HG02610 (cell line): ENCODE results near the gene IL36B.
"Not testable (repeated sequence)": the region's sequence is repeated elsewhere in the genome, so short reads cannot be mapped to it uniquely, and the experiment has no call there.

Experiments
- ATAC-seq: cut with Tn5 transposase; IDR thresholded peaks from one replicate; pipeline ENCODE4 v1.9.1; 2021; ENCODE audit warnings: mild to moderate bottlenecking, moderate library complexity; ENCODE audit not compliant: unreplicated experiment

Gene IL36B

GRCh38 chr2:113052396-113052917 is at the start of gene IL36B:
TSS of gene IL36B (minus strand) at chr2:113052867.
- no peak for ATAC-seq

DNA sequence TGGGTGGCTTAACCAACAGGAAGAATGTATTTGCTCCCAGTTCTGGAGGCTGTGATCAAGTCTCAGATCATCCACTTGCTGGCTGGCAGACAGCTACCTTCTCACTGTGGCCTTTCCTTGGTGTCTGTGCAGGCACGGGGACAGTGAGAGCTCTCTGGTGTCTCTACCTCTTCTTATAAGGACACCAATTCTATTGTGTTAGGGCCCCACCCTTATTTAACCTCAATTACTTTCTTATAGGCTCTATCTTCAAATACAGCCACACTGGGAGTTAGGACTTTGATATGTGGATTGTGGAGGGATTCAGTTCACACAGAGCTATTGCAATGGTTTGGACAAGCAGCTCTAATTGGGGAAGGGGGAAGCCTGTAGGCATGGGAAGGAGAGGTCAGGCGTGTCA is 49.5 kb upstream of the IL36B start:
- no peak for ATAC-seq

- no peak for ATAC-seq
Observed at GRCh38 chr2:113098532-113098931, 45.9 kb upstream of the IL36B start.

DNA sequence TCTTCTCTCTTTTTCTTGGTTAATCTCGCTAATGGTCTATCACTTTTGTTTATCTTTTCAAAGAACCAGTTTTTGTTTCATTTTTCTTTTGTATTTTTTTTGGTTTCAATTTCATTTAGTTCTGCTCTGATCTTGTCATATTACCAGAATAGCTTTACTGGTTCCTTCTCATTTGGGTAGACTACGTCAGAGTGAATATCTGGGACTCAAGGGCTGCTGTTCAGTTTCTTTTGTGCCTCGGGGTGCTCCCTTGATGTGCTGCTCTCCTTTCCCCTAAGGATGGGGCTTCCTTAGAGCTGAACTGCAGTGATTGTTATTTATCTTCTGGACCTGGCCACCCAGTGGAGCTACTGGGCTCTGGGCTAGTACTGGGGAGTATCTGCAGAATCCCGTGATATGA is 45.4 kb upstream of the IL36B start:
- peak; percentile 57 for ATAC-seq

- ATAC-seq = not testable (repeated sequence)
Observed at GRCh38 chr2:113096842-113097618, 44.4 kb upstream of the IL36B start.

DNA sequence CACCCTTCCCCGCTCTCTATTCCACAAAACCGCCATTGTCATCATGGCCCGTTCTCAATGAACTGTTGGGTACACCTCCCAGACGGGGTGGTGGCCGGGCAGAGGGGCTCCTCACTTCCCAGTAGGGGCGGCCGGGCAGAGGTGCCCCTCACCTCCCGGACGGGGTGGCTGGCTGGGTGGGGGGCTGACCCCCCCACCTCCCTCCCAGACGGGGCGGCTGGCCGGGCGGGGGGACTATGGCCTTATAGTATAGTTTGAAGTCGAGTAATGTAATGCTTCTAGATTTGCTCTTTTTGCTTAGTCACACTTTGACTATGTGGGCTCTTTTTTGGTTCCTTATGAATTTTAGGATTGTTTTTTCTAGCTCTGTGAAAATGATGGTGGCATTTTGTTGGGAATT is 43.6 kb upstream of the IL36B start:
- ATAC-seq = not testable (repeated sequence)

GRCh38 chr2:113093613-113093977 is 40.9 kb upstream of the IL36B start:
- ATAC-seq = no peak

GRCh38 chr2:113092864-113093612 is 40.4 kb upstream of the IL36B start:
- no peak for ATAC-seq

GRCh38 chr2:113091231-113091896 is 38.7 kb upstream of the IL36B start:
- no peak for ATAC-seq

DNA sequence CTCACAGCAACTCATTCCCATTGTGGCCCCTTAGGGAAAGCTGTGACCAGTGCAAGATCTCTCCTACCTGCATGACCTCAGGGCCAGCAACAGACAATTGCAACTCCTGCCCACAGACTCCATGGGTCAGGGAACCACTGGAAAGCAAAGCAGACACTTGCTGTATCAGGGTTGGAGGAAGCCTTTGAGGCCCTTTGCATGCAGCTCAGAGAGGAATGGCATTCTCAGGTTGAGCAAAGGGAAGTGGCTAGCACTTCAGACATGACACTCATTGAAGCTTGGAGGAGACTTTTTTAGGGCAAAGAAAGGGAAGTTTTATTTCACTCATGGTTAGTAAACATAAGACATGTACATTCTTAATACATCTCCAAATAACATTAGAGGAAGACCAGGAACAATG is 37.2 kb upstream of the IL36B start:
- ATAC-seq = peak; percentile 41

- no peak for ATAC-seq
Observed at GRCh38 chr2:113088213-113088992, 35.7 kb upstream of the IL36B start.

GRCh38 chr2:113085542-113085941 is 32.9 kb upstream of the IL36B start:
- no peak for ATAC-seq

- no peak for ATAC-seq
Observed at GRCh38 chr2:113084249-113085000, 31.8 kb upstream of the IL36B start.

- no peak for ATAC-seq
Observed at GRCh38 chr2:113083296-113083695, 30.6 kb upstream of the IL36B start.

- no peak for ATAC-seq
Observed at GRCh38 chr2:113081488-113082210, 29.0 kb upstream of the IL36B start.

GRCh38 chr2:113080134-113080533 is 27.5 kb upstream of the IL36B start:
- peak; percentile 53 for ATAC-seq

GRCh38 chr2:113079131-113079530 is 26.5 kb upstream of the IL36B start:
- ATAC-seq = no peak

DNA sequence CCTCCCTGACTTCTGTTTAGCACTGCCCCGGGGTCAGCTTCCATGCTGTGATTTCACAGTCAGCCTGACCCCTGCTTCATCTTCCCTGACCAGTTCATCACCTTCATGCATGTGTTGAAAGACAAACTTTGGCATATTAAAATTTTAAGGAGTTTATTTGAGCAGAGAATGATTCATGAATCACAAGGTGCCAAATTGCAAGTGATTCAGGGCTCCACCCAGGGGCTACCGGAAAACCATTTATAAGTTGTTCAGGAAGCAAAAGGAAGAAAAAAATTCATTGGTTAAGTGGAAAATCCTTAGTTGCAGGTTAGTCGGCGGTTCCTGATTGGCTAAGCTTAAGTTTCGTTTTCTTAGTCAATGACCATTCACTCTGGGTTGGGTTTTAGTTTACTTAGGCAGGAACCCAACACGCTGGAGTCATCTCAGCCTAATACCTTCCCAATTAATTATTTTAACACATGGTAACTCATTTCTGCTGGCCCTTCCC is 25.7 kb upstream of the IL36B start:
- ATAC-seq = no peak

DNA sequence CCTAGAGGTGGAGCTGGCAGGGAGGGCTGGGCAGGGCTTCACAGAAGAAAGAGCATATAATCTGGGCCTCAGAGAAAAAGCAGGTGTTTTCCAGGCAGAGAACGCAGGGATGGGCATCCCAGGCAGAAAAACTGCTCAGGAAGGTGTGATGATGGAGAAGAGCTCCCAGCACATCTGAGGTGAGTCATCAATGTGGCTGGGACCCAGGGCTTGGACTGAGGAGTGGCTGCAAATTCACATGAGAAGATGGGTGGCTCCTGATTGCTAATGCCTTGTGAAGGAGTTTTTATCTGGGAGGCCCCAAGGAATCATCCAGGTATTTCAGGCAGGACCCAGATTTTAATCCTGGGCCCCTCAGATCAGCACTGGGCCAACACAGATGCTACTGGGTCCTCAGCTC is 25.3 kb upstream of the IL36B start:
- no peak for ATAC-seq
